HFFc6 (cell line): ENCODE measurements around the gene DMRTB1. TPM values are rescaled to one million over a fixed set of nuclear protein-coding genes. Genes with fewer than 3 reads are reported as not detected.

Source experiments
- DNase-seq: peaks from one replicate; pipeline ENCODE4 v3.0.0-alpha.2; 2018
- H3K27ac Mint-ChIP-seq: 2 replicates; pipeline ENCODE4 v1.8.0; 2020; ENCODE audit warnings: mild to moderate bottlenecking, mixed read lengths
- H3K27me3 Mint-ChIP-seq: 2 replicates; pipeline ENCODE4 v1.8.0; 2021; ENCODE audit warnings: mild to moderate bottlenecking, moderate library complexity, mixed read lengths; ENCODE audit not compliant: insufficient read depth
- H3K36me3 Mint-ChIP-seq: 2 replicates; pipeline ENCODE4 v1.8.0; 2021; ENCODE audit warnings: low read depth, mixed read lengths
- H3K4me1 Mint-ChIP-seq: 2 replicates; pipeline ENCODE4 v1.8.0; 2020; ENCODE audit warnings: low read depth, mixed read lengths
- H3K4me3 Mint-ChIP-seq: 2 replicates; pipeline ENCODE4 v1.8.0; 2020; ENCODE audit warnings: mild to moderate bottlenecking, moderate library complexity, mixed read lengths
- H3K9me3 Mint-ChIP-seq: 2 replicates; pipeline ENCODE4 v1.8.0; 2020; ENCODE audit warnings: mild to moderate bottlenecking, mixed read lengths
- CTCF ChIP-seq: fragments of 200-600 bp; sonication (generic); IDR thresholded peaks from 2 replicates; pipeline ENCODE4 v1.5.0; 2021; ENCODE audit warnings: antibody characterized with exemption, mild to moderate bottlenecking
- total RNA-seq, 6 experiments: library from RNA; stranded (reverse); fragmentation: NEBNext Ultra II Directional; extraction: Animal tissue kit (Norgen Biotek cat#: 25700); gene quantifications; 2 replicates in 1 of 6; 3 replicates in 5 of 6; pipeline ENCODE4 v1.2.3, GENCODE V29; 2021

The DMRTB1 gene
- total RNA-seq, 6 experiments from 2014 or later: not detected

GRCh38 chr1:53465023-53465957 lies 6.1 kb downstream of the DMRTB1 start:
- no peak for TF ChIP-seq CTCF
- no peaks in the 10 kb centered on the region for H3K9me3 Mint-ChIP-seq
- no peaks in the 10 kb centered on the region for H3K36me3 Mint-ChIP-seq
- no peaks in the 10 kb centered on the region for H3K4me1 Mint-ChIP-seq
- H3K27ac Mint-ChIP-seq: no peak overlapping the region
- peaks cover 24% of the 10 kb centered on the region for H3K27me3 Mint-ChIP-seq
- H3K4me3 Mint-ChIP-seq: no peak overlapping the region
- DNase-seq: no peak

GRCh38 chr1:53467391-53467790 lies 8.2 kb downstream of the DMRTB1 start:
- peaks cover 24% of the 10 kb centered on the region for H3K27me3 Mint-ChIP-seq
- H3K36me3 Mint-ChIP-seq: no peaks in the 10 kb centered on the region
- H3K4me3 Mint-ChIP-seq: no peak overlapping the region
- H3K27ac Mint-ChIP-seq: no peak overlapping the region
- H3K9me3 Mint-ChIP-seq: no peaks in the 10 kb centered on the region
- DNase-seq: no peak
- H3K4me1 Mint-ChIP-seq: no peaks in the 10 kb centered on the region
- TF ChIP-seq CTCF: no peak

- Mint-ChIP-seq H3K27ac (no peak overlapping the region), H3K4me3 (no peak overlapping the region), H3K27me3 (peaks cover 22% of the 10 kb centered on the region), H3K9me3 (no peaks in the 10 kb centered on the region), H3K36me3 (no peaks in the 10 kb centered on the region), H3K4me1 (no peaks in the 10 kb centered on the region)
- no peak for TF ChIP-seq CTCF
- no peak for DNase-seq
Observed at GRCh38 chr1:53468374-53468773, 9.2 kb downstream of the DMRTB1 start.

- no peaks in the 10 kb centered on the region for H3K36me3 Mint-ChIP-seq
- DNase-seq: no peak
- peaks cover 26% of the 10 kb centered on the region for H3K27me3 Mint-ChIP-seq
- no peak overlapping the region for H3K27ac Mint-ChIP-seq
- no peak overlapping the region for H3K4me3 Mint-ChIP-seq
- H3K4me1 Mint-ChIP-seq: no peaks in the 10 kb centered on the region
- no peak for TF ChIP-seq CTCF
- H3K9me3 Mint-ChIP-seq: no peaks in the 10 kb centered on the region
Observed at GRCh38 chr1:53469373-53469772, 10.2 kb downstream of the DMRTB1 start.

GRCh38 chr1:53470155-53470554 lies 11.0 kb downstream of the DMRTB1 start:
- Mint-ChIP-seq H3K27me3 (peaks cover 25% of the 10 kb centered on the region), H3K9me3 (no peaks in the 10 kb centered on the region), H3K36me3 (no peaks in the 10 kb centered on the region), H3K4me3 (no peak overlapping the region), H3K4me1 (no peaks in the 10 kb centered on the region), H3K27ac (no peak overlapping the region)
- DNase-seq: no peak
- peak; percentile 77 for TF ChIP-seq CTCF
